GM18511 (cell line): Measurements from ENCODE around the gene CLSTN2.

Experiments
- ATAC-seq: cut with Tn5 transposase; IDR thresholded peaks from one replicate; pipeline ENCODE4 v1.9.1; 2021; ENCODE audit warnings: mild to moderate bottlenecking, moderate library complexity; ENCODE audit not compliant: unreplicated experiment

CLSTN2 gene

DNA sequence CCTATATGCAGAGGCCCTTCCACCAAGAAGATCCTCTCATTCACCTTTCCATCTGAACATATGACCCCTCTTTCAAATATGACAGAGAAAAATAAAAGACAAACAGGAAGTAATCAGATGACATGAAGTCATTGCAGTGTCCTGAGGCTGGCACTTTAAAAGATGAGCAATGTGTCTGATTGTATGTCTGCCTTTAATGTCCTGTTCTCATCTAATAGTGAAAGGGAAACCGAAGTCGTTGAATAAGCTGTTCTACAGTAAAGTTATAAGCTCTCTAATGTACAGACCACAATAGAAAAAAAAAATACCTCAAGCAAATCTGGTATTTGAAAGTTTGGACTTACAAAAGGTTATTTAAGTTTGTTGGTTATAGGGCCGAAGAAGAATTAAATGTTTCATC lies 243.0 kb downstream of the CLSTN2 start:
- ATAC-seq, result peak; percentile 63

- no peak for ATAC-seq
These were observed 243.5 kb downstream of the CLSTN2 start for GRCh38 chr3:140178482-140178881.

- no peak for ATAC-seq
These were observed 245.6 kb downstream of the CLSTN2 start for GRCh38 chr3:140180603-140181002.

DNA sequence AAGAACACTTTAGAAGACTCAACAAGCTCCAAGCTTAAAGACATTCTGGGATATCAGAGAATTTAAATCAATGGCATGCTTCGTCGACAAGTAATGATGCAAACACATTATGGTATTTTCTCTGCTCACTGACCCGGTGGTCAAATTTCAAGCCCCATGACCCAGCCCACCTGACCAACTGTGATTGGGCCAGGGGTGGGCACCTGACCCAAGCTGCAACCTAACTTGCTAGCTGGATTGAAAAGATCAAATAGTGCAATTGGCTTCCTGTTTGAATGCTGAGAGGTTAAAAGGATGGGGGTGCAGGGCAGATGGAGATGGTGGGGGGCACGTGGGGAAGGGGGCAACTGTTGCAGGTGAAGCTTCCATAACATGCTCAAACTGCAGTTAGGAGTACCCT lies 250.4 kb downstream of the CLSTN2 start:
- no peak for ATAC-seq

- no peak for ATAC-seq
These were observed 251.5 kb downstream of the CLSTN2 start for GRCh38 chr3:140186421-140186920.

GRCh38 chr3:140187028-140187427 lies 252.0 kb downstream of the CLSTN2 start:
- no peak for ATAC-seq

- no peak for ATAC-seq
These were observed 252.8 kb downstream of the CLSTN2 start for GRCh38 chr3:140187656-140188221.

GRCh38 chr3:140188285-140188684 lies 253.3 kb downstream of the CLSTN2 start:
- ATAC-seq, result no peak

GRCh38 chr3:140189267-140189666 lies 254.3 kb downstream of the CLSTN2 start:
- ATAC-seq, result no peak

DNA sequence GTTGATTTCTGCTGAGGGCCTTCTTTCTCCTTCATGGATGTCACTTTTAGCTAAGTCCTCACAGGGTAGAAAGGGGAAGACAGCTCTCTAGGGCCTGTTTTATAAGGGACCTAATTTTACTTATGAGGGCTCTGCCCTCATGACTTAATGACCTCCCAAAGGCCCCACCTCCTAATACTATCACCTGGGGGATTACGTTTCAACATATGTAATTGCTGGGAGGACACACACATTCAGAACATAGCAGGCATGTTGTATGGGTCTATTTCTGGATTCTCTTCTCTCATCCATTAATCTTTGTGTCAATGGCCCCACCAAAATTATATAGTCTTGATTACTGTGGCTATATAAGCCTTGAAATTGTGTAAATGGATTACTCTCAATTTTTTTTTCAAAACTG lies 255.0 kb downstream of the CLSTN2 start:
- ATAC-seq, result no peak

- no peak for ATAC-seq
These were observed 262.0 kb downstream of the CLSTN2 start for GRCh38 chr3:140196970-140197369.

- no peak for ATAC-seq
These were observed 263.3 kb downstream of the CLSTN2 start for GRCh38 chr3:140198242-140198641.

GRCh38 chr3:140199008-140199407 lies 264.0 kb downstream of the CLSTN2 start:
- ATAC-seq, result no peak

- ATAC-seq, result no peak
These were observed 264.8 kb downstream of the CLSTN2 start for GRCh38 chr3:140199743-140200142.

- ATAC-seq, result no peak
These were observed 268.5 kb downstream of the CLSTN2 start for GRCh38 chr3:140203510-140203909.

GRCh38 chr3:140204271-140204984 lies 269.4 kb downstream of the CLSTN2 start:
- ATAC-seq, result no peak

- ATAC-seq, result no peak
These were observed 270.6 kb downstream of the CLSTN2 start for GRCh38 chr3:140205598-140205997.

DNA sequence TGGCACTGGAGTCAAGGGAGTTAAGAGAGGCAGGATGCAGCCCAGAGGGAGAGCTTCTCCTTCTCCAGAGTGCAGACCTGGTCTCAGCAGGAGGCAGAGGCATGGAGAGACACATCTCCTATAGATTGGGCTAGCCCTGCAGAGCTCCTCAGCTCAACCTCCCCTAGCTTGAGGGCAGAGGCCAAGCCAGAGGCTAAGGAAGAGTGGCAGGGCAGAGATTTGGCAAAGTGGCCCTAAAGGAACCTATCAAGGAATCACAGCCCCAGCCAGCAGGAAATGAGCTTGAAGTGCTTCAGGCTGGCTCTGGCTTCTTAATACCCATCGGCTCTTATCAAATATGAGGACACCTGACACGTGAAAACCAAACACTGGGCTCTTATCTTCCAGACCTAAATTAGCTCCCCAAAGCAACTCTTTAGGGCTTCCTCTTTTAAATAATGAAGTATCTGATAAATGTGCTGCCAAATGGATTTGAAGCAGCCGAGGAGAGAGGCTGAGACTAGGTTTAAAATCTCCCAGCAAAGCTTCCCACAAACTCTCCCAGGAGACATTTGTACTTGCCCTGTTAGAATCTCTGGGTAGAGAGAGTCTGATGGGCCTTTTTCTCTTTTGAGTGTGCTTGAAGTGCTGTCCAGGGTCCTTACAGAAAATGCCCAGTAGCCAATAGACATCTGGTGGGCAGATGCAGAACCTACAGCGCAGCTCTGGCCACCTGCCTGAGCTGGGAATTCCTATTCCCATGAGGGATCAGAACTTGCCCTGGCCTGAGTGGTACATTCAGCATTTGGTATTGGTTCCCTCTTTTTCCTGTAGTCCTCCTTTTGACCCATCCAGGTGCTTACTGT lies 271.4 kb downstream of the CLSTN2 start:
- ATAC-seq, result no peak

GRCh38 chr3:140207541-140207940 lies 272.6 kb downstream of the CLSTN2 start:
- no peak for ATAC-seq

GRCh38 chr3:140216249-140216648 lies 281.3 kb downstream of the CLSTN2 start:
- no peak for ATAC-seq

DNA sequence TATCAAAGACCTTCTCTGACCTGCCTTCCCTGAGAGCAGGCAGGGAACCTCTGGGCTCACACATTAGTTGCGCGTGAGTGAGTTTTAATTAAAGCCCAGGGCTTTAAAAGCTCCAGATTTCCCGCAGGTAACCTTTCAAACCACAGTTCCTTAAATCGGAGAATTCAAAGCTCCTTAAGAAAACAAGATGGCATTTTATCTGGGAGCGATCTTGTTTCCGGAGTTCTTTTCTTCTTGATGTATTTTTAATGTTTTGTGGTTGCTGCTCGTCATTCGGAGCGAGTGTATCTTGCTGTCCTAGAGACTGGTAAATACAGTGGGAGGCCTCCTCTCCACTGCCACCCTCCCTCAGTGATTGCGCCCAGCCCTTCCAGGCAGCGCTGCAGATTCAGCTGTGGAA lies 284.3 kb downstream of the CLSTN2 start:
- no peak for ATAC-seq
